Jurkat, Clone E6-1 (cell line): ENCODE data around the gene DNPH1.
A peak's percentile ranks its signal among the peaks of the same experiment; 100 is the strongest.

Experiments used
- DNase-seq: peaks from one replicate; pipeline ENCODE4 v3.0.0-alpha.2; 2011; ENCODE audit warnings: low read depth, low spot score
- H3K4me3 ChIP-seq: 2 replicates; pipeline ENCODE4 v1.5.1; 2011; ENCODE audit warnings: mild to moderate bottlenecking, low read length, control low read depth, moderate library complexity

The DNPH1 gene

GRCh38 chr6:43265564-43265963 lies 36.3 kb upstream of the DNPH1 start:
- H3K4me3 ChIP-seq: no peak overlapping the region
- DNase-seq: no peak

GRCh38 chr6:43264599-43265145 lies 35.4 kb upstream of the DNPH1 start:
- no peak overlapping the region for H3K4me3 ChIP-seq
- no peak for DNase-seq

GRCh38 chr6:43263314-43264178 lies 34.3 kb upstream of the DNPH1 start:
- H3K4me3 ChIP-seq: no peak overlapping the region
- DNase-seq: peak; percentile 36

GRCh38 chr6:43262780-43263313 lies 33.6 kb upstream of the DNPH1 start:
- H3K4me3 ChIP-seq: no peak overlapping the region

GRCh38 chr6:43262000-43262779 lies 32.9 kb upstream of the DNPH1 start:
- DNase-seq: no peak
- H3K4me3 ChIP-seq: no peak overlapping the region

More at GRCh38 chr6:43262780-43263313, 33.6 kb upstream of the DNPH1 start:
- DNase-seq: no peak

- no peak overlapping the region for H3K4me3 ChIP-seq
- DNase-seq: no peak
Measured at GRCh38 chr6:43261198-43261597, 31.9 kb upstream of the DNPH1 start.

- H3K4me3 ChIP-seq: no peak overlapping the region
- DNase-seq: no peak
Measured at GRCh38 chr6:43260791-43261190, 31.5 kb upstream of the DNPH1 start.

- H3K4me3 ChIP-seq: no peak overlapping the region
Measured at GRCh38 chr6:43258807-43259686, 29.8 kb upstream of the DNPH1 start.

GRCh38 chr6:43258180-43258579 lies 28.9 kb upstream of the DNPH1 start:
- no peak for DNase-seq
- H3K4me3 ChIP-seq: no peak overlapping the region

More at GRCh38 chr6:43258807-43259686, 29.8 kb upstream of the DNPH1 start:
- DNase-seq: no peak

GRCh38 chr6:43257367-43258145 lies 28.3 kb upstream of the DNPH1 start:
- no peak overlapping the region for H3K4me3 ChIP-seq
- DNase-seq: no peak

- no peak overlapping the region for H3K4me3 ChIP-seq
- no peak for DNase-seq
Measured at GRCh38 chr6:43256670-43257366, 27.5 kb upstream of the DNPH1 start.

- no peak overlapping the region for H3K4me3 ChIP-seq
- DNase-seq: no peak
Measured at GRCh38 chr6:43255408-43256054, 26.2 kb upstream of the DNPH1 start.

- no peak for DNase-seq
Measured at GRCh38 chr6:43254846-43255245, 25.6 kb upstream of the DNPH1 start.

GRCh38 chr6:43254138-43254817 lies 25.0 kb upstream of the DNPH1 start:
- no peak for DNase-seq
- no peak overlapping the region for H3K4me3 ChIP-seq

More at GRCh38 chr6:43254846-43255245, 25.6 kb upstream of the DNPH1 start:
- no peak overlapping the region for H3K4me3 ChIP-seq

GRCh38 chr6:43253401-43253800 lies 24.1 kb upstream of the DNPH1 start:
- no peak overlapping the region for H3K4me3 ChIP-seq
- DNase-seq: no peak

- H3K4me3 ChIP-seq: no peak overlapping the region
- no peak for DNase-seq
Measured at GRCh38 chr6:43250992-43251373, 21.7 kb upstream of the DNPH1 start.
